WTC11 (cell line): ENCODE data around the gene GINS1. TPM values are rescaled to one million over a fixed set of nuclear protein-coding genes. Genes with fewer than 3 reads are reported as not detected.

Source experiments
- ATAC-seq: fragments of 200-7000 bp; cut with Tn5 transposase; 2 replicates; pipeline ENCODE4 v1.10.0; 2021; ENCODE audit warnings: mild to moderate bottlenecking, moderate library complexity
- CTCF ChIA-PET: fragments of 300-600 bp; sonication (Branson Sonifier 250); formaldehyde crosslinking; loops from one replicate; lab custom pipeline; 2021; ENCODE audit warnings: antibody characterized with exemption; lab: Charles Lee
- POLR2A ChIA-PET: fragments of 350-600 bp; sonication (Branson Sonifier 250); formaldehyde crosslinking; loops from one replicate; lab custom pipeline; 2021; ENCODE audit warnings: antibody characterized with exemption; lab: Charles Lee
- DNase-seq: peaks from one replicate; pipeline ENCODE4 v3.0.0; 2021; ENCODE audit warnings: low spot score
- H3K27ac Mint-ChIP-seq: 2 replicates; pipeline ENCODE4 v1.8.0; 2021; ENCODE audit warnings: mixed read lengths
- H3K27me3 Mint-ChIP-seq: 2 replicates; pipeline ENCODE4 v1.8.0; 2021; ENCODE audit warnings: low read depth, mild to moderate bottlenecking, moderate library complexity, mixed read lengths
- H3K36me3 Mint-ChIP-seq: 2 replicates; pipeline ENCODE4 v1.8.0; 2021; ENCODE audit warnings: mixed read lengths
- H3K4me1 Mint-ChIP-seq: 2 replicates; pipeline ENCODE4 v1.8.0; 2022; ENCODE audit warnings: mixed read lengths
- H3K4me3 Mint-ChIP-seq: 2 replicates; pipeline ENCODE4 v1.8.0; 2021; ENCODE audit warnings: mild to moderate bottlenecking, moderate library complexity, mixed read lengths
- H3K9me3 Mint-ChIP-seq: 2 replicates; pipeline ENCODE4 v1.8.0; 2021; ENCODE audit warnings: mixed read lengths
- ARID4B ChIP-seq: sonication (generic); formaldehyde crosslinking; IDR thresholded peaks from 2 replicates; pipeline ENCODE4 v1.8.0; 2023; ENCODE audit warnings: missing genetic modification reagents, mild to moderate bottlenecking, borderline replicate concordance
- ATF1 ChIP-seq: sonication (generic); formaldehyde crosslinking; IDR thresholded peaks from 2 replicates; pipeline ENCODE4 v1.8.1; 2023; ENCODE audit warnings: mild to moderate bottlenecking, moderate library complexity, missing genetic modification reagents
- CREB1 ChIP-seq: sonication (generic); formaldehyde crosslinking; IDR thresholded peaks from 2 replicates; pipeline ENCODE4 v1.8.0; 2023; ENCODE audit warnings: mild to moderate bottlenecking, missing genetic modification reagents
- CREM ChIP-seq: sonication (generic); formaldehyde crosslinking; IDR thresholded peaks from 2 replicates; pipeline ENCODE4 v1.8.1; 2022; ENCODE audit warnings: mild to moderate bottlenecking, missing genetic modification reagents, moderate library complexity
- ETV6 ChIP-seq: sonication (generic); formaldehyde crosslinking; IDR thresholded peaks from 2 replicates; pipeline ENCODE4 v1.8.1; 2022; ENCODE audit warnings: mild to moderate bottlenecking, missing genetic modification reagents
- FOXK1 ChIP-seq: sonication (generic); formaldehyde crosslinking; IDR thresholded peaks from 2 replicates; pipeline ENCODE4 v1.8.0; 2022; ENCODE audit warnings: mild to moderate bottlenecking, moderate library complexity, missing genetic modification reagents
- GTF2I ChIP-seq: fragments of 250-450 bp; sonication (Bioruptor Pico); conservative IDR thresholded peaks from 2 replicates; pipeline ENCODE4 v1.4.0; 2021; ENCODE audit warnings: mild to moderate bottlenecking
- MAX ChIP-seq: sonication (generic); formaldehyde crosslinking; IDR thresholded peaks from 2 replicates; pipeline ENCODE4 v1.8.0; 2022; ENCODE audit warnings: mild to moderate bottlenecking, missing genetic modification reagents
- NFE2L1 ChIP-seq: sonication (generic); formaldehyde crosslinking; IDR thresholded peaks from 2 replicates; pipeline ENCODE4 v1.8.1; 2023; ENCODE audit warnings: missing genetic modification reagents
- NR1H2 ChIP-seq: sonication (generic); formaldehyde crosslinking; IDR thresholded peaks from 2 replicates; pipeline ENCODE4 v1.9.0; 2021; ENCODE audit warnings: mild to moderate bottlenecking, moderate library complexity, missing genetic modification reagents
- OVOL2 ChIP-seq: fragments of 250-450 bp; sonication (Bioruptor Pico); IDR thresholded peaks from 2 replicates; pipeline ENCODE4 v1.9.0; 2021; ENCODE audit warnings: mild to moderate bottlenecking, borderline replicate concordance
- RORB ChIP-seq: fragments of 250-450 bp; sonication (Bioruptor Pico); IDR thresholded peaks from 2 replicates; pipeline ENCODE4 v1.9.0; 2021; ENCODE audit warnings: mild to moderate bottlenecking
- SMAD3 ChIP-seq: sonication (generic); formaldehyde crosslinking; IDR thresholded peaks from 2 replicates; pipeline ENCODE4 v1.8.0; 2022; ENCODE audit warnings: missing genetic modification reagents, mild to moderate bottlenecking, borderline replicate concordance
- USF2 ChIP-seq: sonication (generic); formaldehyde crosslinking; IDR thresholded peaks from 2 replicates; pipeline ENCODE4 v1.8.1; 2023; ENCODE audit warnings: mild to moderate bottlenecking, missing genetic modification reagents, moderate library complexity
- ZBTB43 ChIP-seq: sonication (generic); formaldehyde crosslinking; IDR thresholded peaks from 2 replicates; pipeline ENCODE4 v1.8.1; 2023; ENCODE audit warnings: mild to moderate bottlenecking, missing genetic modification reagents
- ZNF121 ChIP-seq: sonication (generic); formaldehyde crosslinking; IDR thresholded peaks from 2 replicates; pipeline ENCODE4 v1.8.0; 2023; ENCODE audit warnings: missing genetic modification reagents
- ZSCAN18 ChIP-seq: fragments of 250-450 bp; sonication (Bioruptor Pico); IDR thresholded peaks from 2 replicates; pipeline ENCODE4 v2.1.2; 2022; ENCODE audit warnings: mild to moderate bottlenecking, moderate library complexity
- total RNA-seq: library from RNA; stranded (reverse); gene quantifications from 3 replicates; pipeline ENCODE4 v1.2.3, GENCODE V29; 2021
- TF ChIP-seq, protein P1 (sequence below): sonication (generic); formaldehyde crosslinking; IDR thresholded peaks from 2 replicates; pipeline ENCODE4 v1.8.0; 2022; ENCODE audit warnings: missing genetic modification reagents
- TF ChIP-seq, protein P2 (sequence below): sonication (generic); formaldehyde crosslinking; conservative IDR thresholded peaks from 2 replicates; pipeline ENCODE4 v1.8.1; 2023; ENCODE audit warnings: mild to moderate bottlenecking, low read depth, missing genetic modification reagents, moderate library complexity
- TF ChIP-seq, protein P3 (sequence below): sonication (generic); formaldehyde crosslinking; conservative IDR thresholded peaks from 2 replicates; pipeline ENCODE4 v1.8.1; 2022; ENCODE audit warnings: mild to moderate bottlenecking, missing genetic modification reagents

Gene GINS1
- total RNA-seq, 1 experiment from 2014 or later = 70.4 TPM

DNA sequence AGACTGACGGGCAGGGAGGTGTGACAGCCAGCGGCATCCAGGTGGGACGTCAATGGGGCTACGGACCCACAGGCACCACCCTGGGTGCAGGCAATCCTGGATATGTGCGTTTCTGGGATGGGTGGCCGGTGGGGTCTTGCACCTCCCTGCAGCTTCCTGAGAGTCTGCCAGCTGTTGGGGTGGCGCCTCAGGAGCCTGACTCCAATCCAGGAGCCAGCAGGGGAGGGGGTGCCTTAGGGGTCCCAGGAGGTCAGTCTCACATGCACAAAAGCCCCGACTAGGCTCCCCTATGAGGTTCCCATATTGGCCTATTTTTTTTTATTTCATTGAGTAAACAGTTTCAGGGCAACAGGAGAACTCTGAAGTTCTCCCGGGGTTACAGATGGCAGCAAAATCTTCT, 73.3 kb downstream of the GINS1 start:
- Mint-ChIP-seq H3K36me3 (peaks cover 41% of the 10 kb centered on the region), H3K27me3 (no peaks in the 10 kb centered on the region), H3K4me1 (no peaks in the 10 kb centered on the region), H3K27ac (no peak overlapping the region), H3K9me3 (no peaks in the 10 kb centered on the region), H3K4me3 (no peak overlapping the region)
- no peak for TF ChIP-seq NR1H2 (CRISPR knock-in tag)
- TF ChIP-seq OVOL2 = no peak
- no peak for TF ChIP-seq ATF1 (CRISPR knock-in tag)
- TF ChIP-seq NFE2L1 (CRISPR knock-in tag) = no peak
- TF ChIP-seq CREM (CRISPR knock-in tag) = no peak
- TF ChIP-seq, protein P1, sequence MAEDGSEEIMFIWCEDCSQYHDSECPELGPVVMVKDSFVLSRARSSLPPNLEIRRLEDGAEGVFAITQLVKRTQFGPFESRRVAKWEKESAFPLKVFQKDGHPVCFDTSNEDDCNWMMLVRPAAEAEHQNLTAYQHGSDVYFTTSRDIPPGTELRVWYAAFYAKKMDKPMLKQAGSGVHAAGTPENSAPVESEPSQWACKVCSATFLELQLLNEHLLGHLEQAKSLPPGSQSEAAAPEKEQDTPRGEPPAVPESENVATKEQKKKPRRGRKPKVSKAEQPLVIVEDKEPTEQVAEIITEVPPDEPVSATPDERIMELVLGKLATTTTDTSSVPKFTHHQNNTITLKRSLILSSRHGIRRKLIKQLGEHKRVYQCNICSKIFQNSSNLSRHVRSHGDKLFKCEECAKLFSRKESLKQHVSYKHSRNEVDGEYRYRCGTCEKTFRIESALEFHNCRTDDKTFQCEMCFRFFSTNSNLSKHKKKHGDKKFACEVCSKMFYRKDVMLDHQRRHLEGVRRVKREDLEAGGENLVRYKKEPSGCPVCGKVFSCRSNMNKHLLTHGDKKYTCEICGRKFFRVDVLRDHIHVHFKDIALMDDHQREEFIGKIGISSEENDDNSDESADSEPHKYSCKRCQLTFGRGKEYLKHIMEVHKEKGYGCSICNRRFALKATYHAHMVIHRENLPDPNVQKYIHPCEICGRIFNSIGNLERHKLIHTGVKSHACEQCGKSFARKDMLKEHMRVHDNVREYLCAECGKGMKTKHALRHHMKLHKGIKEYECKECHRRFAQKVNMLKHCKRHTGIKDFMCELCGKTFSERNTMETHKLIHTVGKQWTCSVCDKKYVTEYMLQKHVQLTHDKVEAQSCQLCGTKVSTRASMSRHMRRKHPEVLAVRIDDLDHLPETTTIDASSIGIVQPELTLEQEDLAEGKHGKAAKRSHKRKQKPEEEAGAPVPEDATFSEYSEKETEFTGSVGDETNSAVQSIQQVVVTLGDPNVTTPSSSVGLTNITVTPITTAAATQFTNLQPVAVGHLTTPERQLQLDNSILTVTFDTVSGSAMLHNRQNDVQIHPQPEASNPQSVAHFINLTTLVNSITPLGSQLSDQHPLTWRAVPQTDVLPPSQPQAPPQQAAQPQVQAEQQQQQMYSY = no peak
- no peak for TF ChIP-seq ZSCAN18 (CRISPR knock-in tag)
- no peak for TF ChIP-seq FOXK1 (CRISPR knock-in tag)
- no peak for TF ChIP-seq GTF2I (CRISPR knock-in tag)
- TF ChIP-seq, protein P2, sequence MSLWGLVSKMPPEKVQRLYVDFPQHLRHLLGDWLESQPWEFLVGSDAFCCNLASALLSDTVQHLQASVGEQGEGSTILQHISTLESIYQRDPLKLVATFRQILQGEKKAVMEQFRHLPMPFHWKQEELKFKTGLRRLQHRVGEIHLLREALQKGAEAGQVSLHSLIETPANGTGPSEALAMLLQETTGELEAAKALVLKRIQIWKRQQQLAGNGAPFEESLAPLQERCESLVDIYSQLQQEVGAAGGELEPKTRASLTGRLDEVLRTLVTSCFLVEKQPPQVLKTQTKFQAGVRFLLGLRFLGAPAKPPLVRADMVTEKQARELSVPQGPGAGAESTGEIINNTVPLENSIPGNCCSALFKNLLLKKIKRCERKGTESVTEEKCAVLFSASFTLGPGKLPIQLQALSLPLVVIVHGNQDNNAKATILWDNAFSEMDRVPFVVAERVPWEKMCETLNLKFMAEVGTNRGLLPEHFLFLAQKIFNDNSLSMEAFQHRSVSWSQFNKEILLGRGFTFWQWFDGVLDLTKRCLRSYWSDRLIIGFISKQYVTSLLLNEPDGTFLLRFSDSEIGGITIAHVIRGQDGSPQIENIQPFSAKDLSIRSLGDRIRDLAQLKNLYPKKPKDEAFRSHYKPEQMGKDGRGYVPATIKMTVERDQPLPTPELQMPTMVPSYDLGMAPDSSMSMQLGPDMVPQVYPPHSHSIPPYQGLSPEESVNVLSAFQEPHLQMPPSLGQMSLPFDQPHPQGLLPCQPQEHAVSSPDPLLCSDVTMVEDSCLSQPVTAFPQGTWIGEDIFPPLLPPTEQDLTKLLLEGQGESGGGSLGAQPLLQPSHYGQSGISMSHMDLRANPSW (CRISPR knock-in tag) = no peak
- no peak for TF ChIP-seq USF2
- no peak for TF ChIP-seq ZNF121
- TF ChIP-seq CREB1 (CRISPR knock-in tag) = no peak
- no peak for DNase-seq
- ChIA-PET CTCF (interaction anchor here (2.7 kb wide), 1 partner anchor 10 kb away, joined by 13 read pairs; no protein-coding TSS in a partner anchor), POLR2A (no interaction called here)
- ATAC-seq = no peak

DNA sequence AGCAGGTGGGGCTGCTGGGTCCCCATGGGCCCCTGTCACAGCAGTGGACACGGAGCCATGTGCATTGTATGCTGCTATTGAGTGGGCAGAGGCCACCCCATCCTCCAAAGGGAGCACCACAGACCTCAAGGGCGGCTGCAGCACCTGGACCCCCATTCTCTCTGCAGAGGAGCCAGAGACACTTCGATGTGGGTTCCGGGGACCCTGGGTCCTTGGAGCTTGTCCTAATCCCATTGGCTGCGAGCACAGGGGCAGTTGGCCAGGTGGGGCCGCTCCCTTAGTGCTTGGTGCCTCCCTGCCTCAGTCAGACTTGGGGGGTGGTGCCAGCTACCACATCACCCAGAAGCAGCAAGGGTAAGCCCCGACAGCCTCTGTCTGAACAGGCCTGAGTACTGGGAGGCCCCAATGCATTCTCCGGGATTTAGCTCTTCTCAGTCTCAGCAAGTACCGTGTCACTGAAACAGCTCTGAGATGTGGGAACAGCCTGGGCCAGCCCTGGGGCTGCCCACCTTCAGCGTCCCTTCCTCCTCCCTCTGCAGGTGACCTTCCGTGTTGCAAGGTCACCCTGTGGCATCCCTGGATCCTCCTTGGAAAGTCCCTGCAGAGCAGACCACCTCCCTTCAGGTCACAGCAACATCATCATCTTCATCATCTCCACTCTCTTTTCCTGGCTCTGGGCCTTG, 73.9 kb downstream of the GINS1 start:
- Mint-ChIP-seq H3K9me3 (no peaks in the 10 kb centered on the region), H3K4me1 (peaks cover 2% of the 10 kb centered on the region), H3K27me3 (no peaks in the 10 kb centered on the region), H3K36me3 (peaks cover 41% of the 10 kb centered on the region), H3K4me3 (no peak overlapping the region), H3K27ac (peak overlapping the region; percentile 65; the same call in 1 of the 2 replicates)
- ATAC-seq = peak; percentile 41; the same call in 1 of the 2 replicates
- ChIA-PET CTCF (interaction anchor here (1.2 to 2.7 kb wide), 2 partner anchors 11 to 51 kb away, joined by 3 to 13 read pairs; no protein-coding TSS in a partner anchor), POLR2A (no interaction called here)
- no peak for DNase-seq
- TF ChIP-seq SMAD3 (CRISPR knock-in tag) = no peak
- TF ChIP-seq GTF2I (CRISPR knock-in tag) = no peak
- TF ChIP-seq MAX (CRISPR knock-in tag) = no peak
- no peak for TF ChIP-seq RORB (CRISPR knock-in tag)
- TF ChIP-seq ARID4B (CRISPR knock-in tag) = no peak
- TF ChIP-seq, protein P3, sequence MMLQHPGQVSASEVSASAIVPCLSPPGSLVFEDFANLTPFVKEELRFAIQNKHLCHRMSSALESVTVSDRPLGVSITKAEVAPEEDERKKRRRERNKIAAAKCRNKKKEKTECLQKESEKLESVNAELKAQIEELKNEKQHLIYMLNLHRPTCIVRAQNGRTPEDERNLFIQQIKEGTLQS (CRISPR knock-in tag) = no peak
- TF ChIP-seq ETV6 = no peak
- no peak for TF ChIP-seq ZBTB43 (CRISPR knock-in tag)
